OCI-LY3 (cell line): Measurements from ENCODE around the gene CALY.

Experiments
- CTCF ChIP-seq: fragments of 200-600, 300-600 bp; sonication (generic); IDR thresholded peaks from 2 replicates; pipeline ENCODE4 v1.5.1; 2014; ENCODE audit warnings: antibody characterized with exemption, low read length, low read depth
- EZH2phosphoT487 ChIP-seq: fragments of 200-600 bp; shearing (Covaris generic); IDR thresholded peaks from 2 replicates; pipeline ENCODE4 v1.6.1; 2018; ENCODE audit warnings: antibody characterized with exemption, mixed run types, low read depth

DNA sequence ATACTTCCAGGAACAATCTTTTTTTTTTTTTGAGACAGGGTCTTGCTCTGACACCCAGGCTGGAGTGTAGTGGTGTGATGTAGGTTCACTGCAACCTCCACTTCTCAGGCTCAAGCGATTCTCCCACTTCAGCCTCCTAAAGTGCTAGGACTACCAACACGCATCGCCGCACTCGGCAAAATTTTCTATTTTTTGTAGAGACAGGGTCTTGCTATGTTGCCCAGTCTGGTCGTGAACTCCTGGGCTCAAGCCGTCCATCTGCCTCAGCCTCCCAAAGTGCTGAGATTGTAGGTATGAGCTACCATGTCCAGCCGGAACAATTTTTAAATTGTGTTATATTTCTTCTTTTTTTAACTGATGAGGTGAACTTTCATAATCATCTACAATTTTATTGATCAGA is 25.9 kb downstream of the CALY start:
- no peak for TF ChIP-seq CTCF
- TF ChIP-seq EZH2phosphoT487, result no peak
